ENCODE data around the gene CNTNAP2. TPM values are rescaled to one million over a fixed set of nuclear protein-coding genes. Genes with fewer than 3 reads are reported as not detected.

CNTNAP2 gene
- total RNA-seq, 1 donor from 2014 or later: 4.2 TPM

GRCh38 chr7:146375170-146375569, 258.6 kb downstream of the CNTNAP2 start:
- no peak for DNase-seq (ENCODE audit: low spot score in 2 of 2, unreplicated experiment in 2 of 2)
- Mint-ChIP-seq H3K4me3 (no peak overlapping the region), H3K27me3 (ENCODE audit: low read depth) (peaks cover 6% of the 10 kb centered on the region), H3K4me1 (peaks cover 9% of the 10 kb centered on the region), H3K36me3 (no peaks in the 10 kb centered on the region), H3K27ac (no peak overlapping the region), H3K9me3 (peaks cover 5% of the 10 kb centered on the region)
- no peak for TF ChIP-seq CTCF (IDR thresholded peaks at IDR 0.05; ENCODE audit: unreplicated experiment)

GRCh38 chr7:146378196-146378595, 261.6 kb downstream of the CNTNAP2 start:
- Mint-ChIP-seq H3K9me3 (peaks cover 5% of the 10 kb centered on the region), H3K36me3 (no peaks in the 10 kb centered on the region), H3K4me1 (peaks cover 9% of the 10 kb centered on the region), H3K27ac (no peak overlapping the region), H3K4me3 (no peak overlapping the region), H3K27me3 (ENCODE audit: low read depth) (peaks cover 6% of the 10 kb centered on the region)
- DNase-seq (ENCODE audit: low spot score in 2 of 2, unreplicated experiment in 2 of 2): no peak
- TF ChIP-seq CTCF (IDR thresholded peaks at IDR 0.05; ENCODE audit: unreplicated experiment): no peak

GRCh38 chr7:146387140-146387539, 270.5 kb downstream of the CNTNAP2 start:
- no peaks in the 10 kb centered on the region for H3K9me3 Mint-ChIP-seq
- no peak overlapping the region for H3K27ac Mint-ChIP-seq
- H3K4me1 Mint-ChIP-seq: peaks cover 19% of the 10 kb centered on the region
- no peak for TF ChIP-seq CTCF (IDR thresholded peaks at IDR 0.05; ENCODE audit: unreplicated experiment)
- peaks cover 1% of the 10 kb centered on the region for H3K27me3 Mint-ChIP-seq (ENCODE audit: low read depth)
- no peak for DNase-seq (ENCODE audit: low spot score in 2 of 2, unreplicated experiment in 2 of 2)
- no peak overlapping the region for H3K4me3 Mint-ChIP-seq
- no peaks in the 10 kb centered on the region for H3K36me3 Mint-ChIP-seq

GRCh38 chr7:146388928-146389327, 272.3 kb downstream of the CNTNAP2 start:
- Mint-ChIP-seq H3K4me1 (peaks cover 27% of the 10 kb centered on the region), H3K4me3 (no peak overlapping the region), H3K27me3 (ENCODE audit: low read depth) (peaks cover 3% of the 10 kb centered on the region), H3K36me3 (no peaks in the 10 kb centered on the region), H3K27ac (no peak overlapping the region), H3K9me3 (no peaks in the 10 kb centered on the region)
- no peak for DNase-seq (ENCODE audit: low spot score in 2 of 2, unreplicated experiment in 2 of 2)
- TF ChIP-seq CTCF (IDR thresholded peaks at IDR 0.05; ENCODE audit: unreplicated experiment): no peak

- peaks cover 23% of the 10 kb centered on the region for H3K4me1 Mint-ChIP-seq
- H3K27ac Mint-ChIP-seq: no peak overlapping the region
- peaks cover 3% of the 10 kb centered on the region for H3K9me3 Mint-ChIP-seq
- H3K36me3 Mint-ChIP-seq: no peaks in the 10 kb centered on the region
- no peak for DNase-seq (ENCODE audit: low spot score in 2 of 2, unreplicated experiment in 2 of 2)
- peaks cover 3% of the 10 kb centered on the region for H3K27me3 Mint-ChIP-seq (ENCODE audit: low read depth)
- no peak for TF ChIP-seq CTCF (IDR thresholded peaks at IDR 0.05; ENCODE audit: unreplicated experiment)
- H3K4me3 Mint-ChIP-seq: no peak overlapping the region
Measured at GRCh38 chr7:146393346-146393745, 276.7 kb downstream of the CNTNAP2 start.

- H3K27me3 Mint-ChIP-seq (ENCODE audit: low read depth): peaks cover 5% of the 10 kb centered on the region
- no peaks in the 10 kb centered on the region for H3K36me3 Mint-ChIP-seq
- H3K9me3 Mint-ChIP-seq: peaks cover 3% of the 10 kb centered on the region
- peaks cover 22% of the 10 kb centered on the region for H3K4me1 Mint-ChIP-seq
- no peak for DNase-seq (ENCODE audit: low spot score in 2 of 2, unreplicated experiment in 2 of 2)
- no peak overlapping the region for H3K27ac Mint-ChIP-seq
- TF ChIP-seq CTCF (IDR thresholded peaks at IDR 0.05; ENCODE audit: unreplicated experiment): no peak
- no peak overlapping the region for H3K4me3 Mint-ChIP-seq
Measured at GRCh38 chr7:146397141-146397540, 280.5 kb downstream of the CNTNAP2 start.
